Stimulated activated naive CD4-positive, alpha-beta T cell (primary cell): ENCODE data around the gene CEP85.
A peak's percentile ranks its signal among the peaks of the same experiment; 100 is the strongest.
"Not testable (repeated sequence)": the region's sequence is repeated elsewhere in the genome, so short reads cannot be mapped to it uniquely, and the experiment has no call there.

Experiments
- DNase-seq, 6 experiments: peaks; one replicate each; lab custom pipeline; 2025; lab: John Stamatoyannopoulos, UW

CEP85 gene

DNA sequence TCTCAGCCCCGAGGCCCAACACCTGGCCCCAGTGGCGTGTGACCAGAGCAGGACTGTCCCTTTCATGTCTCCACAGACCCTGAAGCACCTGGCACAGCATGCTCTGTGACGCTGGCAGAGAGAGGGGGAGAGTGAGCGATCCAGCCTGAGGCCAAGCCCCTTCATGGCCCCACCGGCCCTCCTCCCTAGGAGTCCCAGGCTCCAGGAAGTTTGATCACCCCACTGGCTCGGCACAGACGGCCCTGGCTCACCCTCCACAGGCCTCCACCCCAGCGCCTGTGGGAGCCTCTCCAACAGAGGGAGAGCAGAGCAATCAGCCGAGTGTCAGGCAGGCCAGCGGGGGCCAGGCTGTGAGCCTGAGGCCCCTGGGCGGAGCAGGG lies 56.9 kb downstream of the CEP85 start:
- DNase-seq, result no peak

DNA sequence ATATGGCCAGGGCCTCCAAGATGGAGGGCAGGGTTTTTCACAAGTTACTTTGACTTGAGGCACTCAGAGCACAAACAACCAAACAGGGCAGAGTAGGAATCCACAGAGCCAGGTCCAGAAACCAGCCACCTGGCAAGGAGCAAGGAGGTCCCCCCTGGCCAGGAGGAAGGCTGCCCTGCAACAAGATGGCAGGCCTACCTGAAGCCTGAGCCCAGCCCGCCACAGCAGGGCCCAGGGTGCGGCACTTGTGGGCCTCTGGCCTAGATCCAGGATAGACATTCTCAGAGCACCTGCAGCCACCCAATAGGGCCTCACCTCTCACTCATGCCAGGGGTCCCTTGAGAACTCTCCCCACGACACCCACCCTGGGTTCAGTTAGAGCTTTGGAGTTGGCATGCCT lies 57.4 kb downstream of the CEP85 start:
- no peak for DNase-seq

DNA sequence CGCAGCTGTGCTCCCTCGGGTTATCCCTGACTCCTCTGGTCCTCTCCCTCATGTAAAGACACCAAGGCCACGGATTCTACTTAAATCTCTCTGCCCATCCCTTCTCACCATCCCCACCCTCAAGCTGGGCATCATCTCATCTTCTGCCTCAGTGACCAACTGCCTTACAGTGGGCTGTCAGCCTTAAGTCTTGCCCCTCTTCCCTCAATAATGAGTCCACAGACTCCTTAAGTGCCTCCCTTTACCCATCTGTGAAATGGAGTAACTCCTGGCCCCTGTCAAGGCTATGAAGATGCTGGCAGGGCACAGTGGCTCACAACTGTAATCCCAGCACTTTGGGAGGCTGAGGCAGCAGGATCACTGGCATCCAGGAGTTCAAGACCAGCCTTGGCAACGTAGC lies 57.9 kb downstream of the CEP85 start:
- DNase-seq, result no peak

DNA sequence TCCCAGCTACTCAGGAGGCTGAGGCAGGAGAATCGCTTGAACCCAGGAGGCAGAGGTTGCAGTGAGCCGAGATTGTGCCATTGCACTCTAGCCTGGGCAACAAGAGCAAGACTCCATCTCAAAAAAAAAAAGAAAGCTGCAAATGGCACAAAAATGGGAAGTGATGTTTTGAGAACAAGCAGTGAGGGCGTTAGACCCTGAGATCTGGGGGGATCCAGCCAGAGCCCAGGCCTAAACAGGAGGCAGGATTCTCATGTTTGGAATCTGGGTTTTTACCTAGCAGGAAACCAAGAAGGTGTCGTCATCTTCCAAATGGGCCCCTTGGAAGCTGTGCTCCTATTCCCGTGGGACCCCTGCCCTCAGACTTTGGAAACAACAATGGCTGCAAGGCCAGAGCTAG lies 58.7 kb downstream of the CEP85 start:
- not testable (repeated sequence) for DNase-seq

DNA sequence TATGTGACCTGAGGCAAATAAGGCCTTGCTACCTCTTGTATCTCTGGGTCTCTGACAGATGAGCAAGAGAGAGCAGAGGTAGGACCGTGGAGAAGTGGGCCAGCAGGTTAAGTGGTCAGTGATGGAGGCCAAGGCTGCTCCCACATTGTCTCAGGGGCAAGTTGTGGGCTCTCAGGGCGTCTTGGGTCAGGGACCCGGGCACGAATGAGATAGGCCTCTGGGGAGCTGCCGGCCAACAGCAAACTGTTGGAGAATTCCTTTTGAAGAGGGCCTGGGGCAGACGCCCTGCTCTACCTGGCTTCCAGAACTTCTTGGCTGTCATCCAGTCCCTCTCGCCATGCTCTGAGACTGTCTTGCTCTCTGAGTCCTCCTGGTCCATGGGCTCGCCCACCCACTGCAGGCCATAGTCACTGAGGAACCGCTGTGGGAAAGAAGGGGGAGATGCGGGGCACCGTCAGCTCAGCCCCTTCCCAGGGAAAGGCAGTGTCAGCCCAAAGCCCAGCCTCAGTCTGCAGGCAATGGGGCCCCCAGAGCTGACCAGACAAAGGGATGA lies 60.0 kb downstream of the CEP85 start:
- DNase-seq, result no peak

DNA sequence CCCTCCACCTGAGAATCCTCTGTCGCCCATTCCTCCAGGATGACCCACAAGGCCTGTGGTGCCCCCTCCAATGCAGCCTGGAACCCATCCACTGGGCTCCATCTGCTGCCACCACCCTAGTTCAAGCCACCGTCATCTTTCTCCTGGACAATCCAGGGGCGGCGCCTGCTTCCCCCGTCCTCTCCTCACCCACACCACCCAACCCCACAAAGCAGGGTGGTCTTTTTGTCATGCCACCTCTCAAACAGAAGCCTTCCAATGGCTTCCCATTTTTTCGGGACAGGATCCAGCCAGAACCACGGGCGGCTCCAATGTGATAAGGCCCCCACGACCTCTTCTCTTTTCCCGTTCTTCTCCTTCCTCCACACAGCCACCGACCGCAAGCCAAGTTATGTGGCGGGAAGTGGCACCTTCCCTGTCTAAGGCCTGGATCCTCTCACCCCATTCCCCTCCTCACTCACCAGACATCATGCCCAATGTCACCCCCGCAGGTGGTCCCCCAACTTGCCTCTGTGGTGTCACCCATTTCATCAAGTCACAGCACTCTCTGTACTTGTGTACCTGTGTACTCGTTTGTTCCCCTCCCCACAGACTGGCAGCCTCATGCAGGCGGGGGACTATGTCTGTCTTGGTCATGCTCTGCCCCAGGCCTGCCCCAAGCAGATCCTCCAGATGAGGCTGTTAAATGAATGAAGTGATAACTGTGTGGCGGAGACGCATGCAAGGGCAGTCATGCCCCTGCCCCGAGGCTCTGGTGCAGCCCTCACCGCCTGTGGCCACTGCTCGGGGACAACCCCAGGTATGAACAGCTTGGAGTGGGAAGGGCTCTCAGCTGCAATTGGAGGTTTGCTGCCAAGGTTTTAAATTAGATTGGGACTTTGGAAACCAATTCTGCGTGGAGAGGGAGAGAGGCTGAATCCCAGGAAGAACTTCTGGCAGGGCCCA lies 61.5 kb downstream of the CEP85 start:
- DNase-seq, result no peak

DNA sequence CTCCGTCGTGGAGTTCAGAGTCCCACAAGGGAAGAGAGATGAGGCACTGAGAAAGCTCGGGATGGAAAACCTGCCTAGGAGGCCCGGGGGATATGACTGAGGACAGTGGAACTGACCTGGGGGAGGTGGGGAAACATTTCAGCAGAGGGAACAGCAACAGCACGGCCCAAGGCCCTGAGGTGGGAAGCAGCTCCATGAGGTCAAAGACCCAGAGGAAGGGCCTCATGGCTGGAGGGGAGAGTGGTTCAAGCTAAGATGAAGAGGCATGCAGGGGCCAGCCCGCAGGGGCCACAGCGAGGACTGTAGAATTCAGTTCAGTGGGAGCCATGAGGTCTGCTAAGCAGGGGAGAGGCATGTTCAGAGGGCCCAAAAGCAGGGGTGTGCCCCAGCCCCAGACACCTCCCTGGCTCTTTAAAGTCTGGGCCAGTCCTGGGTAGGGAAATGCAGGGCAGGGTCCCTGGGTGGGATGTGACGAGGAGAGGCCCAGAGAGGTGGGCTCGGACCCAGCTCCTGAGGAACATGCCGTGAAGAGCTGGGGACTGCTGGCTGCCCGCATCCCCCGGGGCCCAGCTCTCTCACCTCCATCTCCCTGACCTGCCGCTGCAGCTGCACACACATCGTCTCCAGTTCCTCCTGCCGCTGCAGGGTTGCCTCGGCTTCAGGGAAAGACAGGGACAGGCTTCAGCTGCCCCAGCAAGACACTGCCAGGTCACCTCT lies 62.5 kb downstream of the CEP85 start:
- no peak for DNase-seq

DNA sequence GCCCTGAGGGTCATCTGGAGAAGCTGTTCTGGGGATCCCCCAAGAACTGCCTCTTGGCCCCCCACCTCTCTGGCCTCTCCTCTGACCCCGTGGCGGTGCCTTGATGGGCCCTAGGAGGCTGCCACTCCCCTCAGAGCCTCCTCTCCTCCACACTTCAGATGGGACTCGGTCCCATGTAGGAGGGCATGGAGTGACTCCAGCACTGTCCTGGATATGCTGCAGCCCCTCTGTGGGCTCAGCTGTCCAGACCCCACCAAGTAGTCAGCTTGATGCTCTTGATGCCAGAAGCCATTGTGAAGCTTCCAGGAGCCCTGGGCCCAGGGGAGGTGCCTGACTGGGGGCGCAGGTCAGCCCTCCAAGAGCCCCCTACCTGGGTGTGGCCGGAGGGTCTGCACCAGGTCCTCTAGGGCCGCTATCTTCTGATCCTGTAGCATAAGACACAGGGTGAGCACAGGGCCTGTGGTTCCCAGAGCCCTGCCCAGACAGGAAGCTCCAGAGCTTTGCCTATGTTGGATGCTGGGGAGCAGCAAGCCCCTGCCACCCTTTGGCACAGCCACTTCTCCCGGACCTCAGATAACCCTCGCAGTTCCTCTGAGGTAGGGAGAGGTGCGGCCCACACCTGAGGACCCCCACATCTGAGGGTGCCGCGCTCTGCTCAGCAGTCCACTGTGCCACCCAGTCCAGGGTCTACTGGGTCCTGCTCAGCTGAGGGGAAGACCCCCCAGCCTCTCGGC lies 63.2 kb downstream of the CEP85 start:
- DNase-seq, result no peak

DNA sequence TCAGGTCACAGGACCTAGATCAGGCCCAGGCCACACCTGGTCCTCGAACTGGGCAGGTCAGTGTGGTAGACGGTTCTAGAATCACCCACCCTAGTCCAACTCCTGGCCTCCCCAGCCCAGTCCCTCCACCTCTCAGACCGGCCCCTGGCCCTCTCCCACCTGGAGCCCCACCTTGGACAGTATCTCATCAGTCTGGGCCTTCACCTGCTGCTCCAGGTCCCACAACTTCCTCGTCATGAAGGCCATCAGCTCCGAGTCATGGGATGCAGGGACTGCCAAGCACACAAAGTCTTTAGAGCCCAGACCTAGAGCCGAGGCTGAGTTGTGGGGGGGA lies 63.8 kb downstream of the CEP85 start:
- DNase-seq, result no peak

DNA sequence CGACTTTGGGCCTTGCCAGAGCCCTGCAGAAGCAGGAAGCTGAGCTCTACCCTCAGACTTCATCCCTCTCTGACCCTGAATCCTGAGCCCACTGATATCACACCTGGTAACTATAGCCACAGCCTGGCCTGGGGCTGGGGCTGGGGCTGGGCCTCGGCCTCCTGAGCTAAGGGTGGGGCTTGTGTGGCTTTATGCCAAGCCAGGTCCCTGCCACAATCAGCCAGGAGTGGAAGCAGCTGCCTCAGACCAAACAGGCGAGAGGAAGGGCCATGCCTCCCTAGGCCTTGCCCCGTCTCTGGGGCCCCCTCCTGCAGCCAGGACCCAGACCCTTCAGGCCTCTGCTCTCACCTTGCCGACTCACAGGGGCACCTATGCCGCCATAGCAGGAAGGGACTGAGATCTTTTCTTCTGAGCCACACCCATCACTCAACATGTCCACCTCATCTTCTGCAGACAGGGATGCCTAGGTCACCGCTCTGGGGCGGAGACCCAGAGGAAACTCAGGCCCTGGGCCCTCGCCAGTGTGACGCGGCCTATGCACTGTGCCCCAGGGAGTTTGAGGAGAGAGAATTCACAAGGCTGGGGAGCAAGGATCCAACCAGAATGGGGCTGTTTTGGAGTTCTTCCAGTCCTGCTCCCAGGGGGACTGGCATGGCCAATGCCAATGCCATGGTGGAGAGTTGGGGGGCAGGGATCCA lies 66.7 kb downstream of the CEP85 start:
- no peak for DNase-seq

DNA sequence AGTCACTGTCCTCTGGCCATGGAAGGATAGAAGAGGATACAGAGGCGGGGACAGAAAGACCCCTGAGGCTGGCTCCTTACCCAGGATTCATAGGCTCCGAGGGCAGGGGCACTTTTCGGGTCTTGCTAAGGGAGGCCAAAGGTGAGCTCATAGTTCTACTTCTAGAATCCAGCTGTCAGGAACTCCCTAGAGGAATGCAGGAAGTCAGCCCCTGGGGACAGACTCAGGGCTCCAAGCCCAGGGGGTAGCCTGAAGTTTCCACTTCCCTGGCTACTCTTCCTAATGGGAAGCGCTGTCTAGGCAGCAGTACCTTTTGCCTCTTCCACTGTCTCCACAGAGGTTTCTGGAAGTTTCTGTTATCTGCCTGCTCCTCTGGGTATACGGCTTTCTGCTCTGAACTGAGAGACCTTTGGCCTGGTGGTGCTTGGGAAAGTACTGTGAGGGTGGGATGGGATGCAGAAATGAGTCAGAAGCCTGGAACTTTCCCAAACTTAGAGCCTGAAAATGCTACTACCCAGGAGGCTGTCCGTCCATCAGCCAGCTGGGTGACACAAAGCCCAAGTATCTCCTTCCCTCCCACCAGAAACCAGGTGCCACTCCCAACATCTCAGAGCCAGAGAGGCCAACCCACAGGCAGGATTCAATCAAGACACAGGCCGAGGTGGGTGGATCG lies 68.9 kb downstream of the CEP85 start:
- no peak for DNase-seq

DNA sequence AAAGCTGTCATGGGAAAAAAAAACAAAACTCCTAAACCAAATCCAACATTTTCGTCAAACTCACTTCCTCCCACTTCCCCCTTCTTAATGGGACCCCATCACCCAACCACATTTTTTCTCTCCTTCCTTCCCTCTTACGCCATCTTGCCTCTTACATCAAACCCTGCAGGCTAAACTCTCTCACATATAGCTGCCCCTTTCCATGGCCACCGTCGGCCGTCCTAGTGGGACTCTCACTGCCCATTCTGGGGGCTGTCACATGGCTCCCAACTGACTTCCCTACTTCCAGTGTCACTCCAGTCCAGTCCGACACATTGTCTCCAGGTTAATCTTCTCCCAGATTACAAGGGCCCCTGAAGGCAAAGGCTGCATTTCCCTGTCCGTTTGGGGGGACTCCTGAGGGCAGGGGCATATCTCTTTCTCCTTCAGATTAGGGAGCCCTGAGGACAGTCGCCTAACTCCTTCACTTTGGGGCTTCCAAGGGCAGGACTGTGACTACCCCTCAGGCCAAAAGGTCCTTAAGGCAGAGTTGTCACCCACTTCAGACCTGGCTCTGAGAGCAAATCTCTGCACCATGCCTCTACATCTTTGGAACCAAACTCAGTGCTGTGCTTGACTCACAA lies 71.8 kb downstream of the CEP85 start:
- no peak for DNase-seq

DNA sequence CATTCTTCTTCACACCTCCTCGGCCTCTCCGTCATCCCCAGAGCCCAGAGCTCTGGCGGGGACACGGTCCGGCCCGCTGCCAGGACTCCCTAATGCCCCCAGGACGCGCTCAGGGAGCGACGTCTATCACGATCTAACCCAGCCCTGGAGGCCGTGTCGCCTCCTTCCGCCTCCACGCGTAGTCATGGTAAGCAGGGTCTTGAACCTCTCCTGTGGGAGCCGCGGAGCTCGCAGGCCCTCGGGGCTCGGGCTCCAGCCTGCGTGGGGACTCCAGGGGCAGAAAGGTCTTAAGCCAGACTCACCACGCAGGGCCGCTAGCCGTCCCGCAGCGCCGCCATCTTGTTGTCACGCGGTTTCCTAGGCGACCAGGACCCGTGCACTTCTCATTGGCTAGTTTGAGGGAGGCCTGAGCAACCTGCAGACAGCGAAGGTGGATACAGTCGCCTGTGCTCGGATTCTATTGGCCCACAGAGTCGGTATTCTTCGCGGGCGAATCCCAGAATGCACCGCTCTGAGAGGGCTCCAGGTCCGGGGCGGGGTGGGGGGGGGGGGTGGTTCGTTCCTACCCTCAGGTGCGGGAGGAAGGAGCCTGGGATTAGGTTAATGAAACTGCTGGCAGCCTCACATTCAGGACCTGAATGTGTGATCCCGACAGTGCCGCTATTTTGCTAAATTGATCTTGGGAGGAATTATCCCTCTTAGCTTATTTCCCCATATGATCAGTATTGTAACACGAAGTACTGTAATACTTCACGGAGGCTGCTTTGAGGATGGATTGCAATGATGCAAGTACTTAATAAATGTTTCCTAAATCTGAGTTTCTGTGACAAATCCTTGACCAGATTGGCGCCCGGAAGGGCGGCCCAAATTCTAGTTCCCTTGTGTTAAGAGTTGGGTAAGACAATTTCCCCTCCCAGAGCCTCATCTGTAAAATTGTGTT lies 72.6 kb downstream of the CEP85 start, which contains the start of gene UBXN11:
Gene UBXN11 (minus strand): TSS at position 347 of the 940 bp plus-strand sequence. CDS start 3,753 bp downstream, outside the sequence.
- DNase-seq, result peak; percentile 84 to 94 (median 89)

DNA sequence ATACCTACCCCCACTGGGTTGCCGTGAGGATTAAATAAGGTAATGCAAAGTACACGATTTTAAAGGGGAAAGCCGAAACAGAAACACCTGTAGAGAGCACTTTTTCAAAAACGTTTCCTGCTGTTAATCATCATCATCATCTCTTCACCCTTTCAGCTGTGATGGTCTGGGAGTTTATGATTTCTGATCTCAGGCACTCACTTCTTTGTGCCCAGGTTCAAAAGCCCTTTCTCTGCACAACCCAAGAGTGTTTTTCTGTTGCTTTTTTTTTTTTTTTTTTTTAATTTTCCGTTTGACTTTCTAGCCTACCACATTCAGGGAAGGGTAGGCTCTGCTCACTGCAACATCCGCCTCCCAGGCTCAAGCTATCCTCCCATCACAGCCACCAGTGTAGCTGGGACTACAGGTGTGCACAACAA lies 73.4 kb downstream of the CEP85 start:
- peak in 5 of 6 experiments; percentile 39 to 87 (median 57) for DNase-seq

DNA sequence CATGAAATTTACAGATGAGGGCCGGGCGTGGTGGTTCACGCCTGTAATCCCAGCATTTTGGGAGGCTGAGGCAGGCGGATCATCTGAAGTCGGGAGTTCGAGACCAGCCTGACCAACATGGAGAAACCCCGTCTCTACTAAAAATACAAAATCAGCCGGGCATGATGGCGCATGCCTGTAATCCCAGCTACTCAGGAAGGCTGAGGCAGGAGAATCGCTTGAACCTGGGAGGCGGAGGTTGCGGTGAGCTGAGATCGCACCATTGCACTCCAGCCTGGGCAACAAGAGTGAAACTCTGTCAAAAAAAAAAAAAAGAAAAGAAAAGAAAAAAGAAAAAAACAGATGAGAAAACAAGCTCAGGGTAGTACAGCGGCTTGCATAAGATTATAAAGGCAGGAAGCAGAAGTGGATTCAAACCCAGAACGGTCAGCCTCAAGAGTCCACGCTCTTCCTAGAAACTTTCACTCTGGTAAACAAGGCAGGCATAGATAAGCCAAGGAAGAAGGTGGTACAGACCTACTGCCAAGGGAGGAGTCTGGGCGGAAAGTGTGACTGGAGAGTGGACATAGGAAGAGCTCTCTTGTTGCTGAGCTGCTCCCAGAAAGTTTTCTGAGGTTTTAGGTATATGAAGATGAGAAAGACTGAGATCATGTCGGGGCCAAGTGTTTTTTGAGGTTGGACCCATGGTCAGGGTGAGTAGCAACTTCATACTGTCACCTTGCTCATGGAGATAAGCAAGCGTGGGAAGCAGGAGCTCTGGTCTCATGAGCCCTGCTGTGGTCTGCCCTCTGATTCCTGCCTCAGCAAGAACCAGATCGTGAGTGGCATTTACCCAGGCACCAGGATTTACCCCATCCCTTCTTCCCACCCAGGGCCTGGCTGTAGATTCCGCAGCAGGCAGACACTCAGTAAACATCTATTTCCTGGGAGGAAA lies 74.2 kb downstream of the CEP85 start:
- DNase-seq, result peak in 2 of 6 experiments; percentile 28 to 46

DNA sequence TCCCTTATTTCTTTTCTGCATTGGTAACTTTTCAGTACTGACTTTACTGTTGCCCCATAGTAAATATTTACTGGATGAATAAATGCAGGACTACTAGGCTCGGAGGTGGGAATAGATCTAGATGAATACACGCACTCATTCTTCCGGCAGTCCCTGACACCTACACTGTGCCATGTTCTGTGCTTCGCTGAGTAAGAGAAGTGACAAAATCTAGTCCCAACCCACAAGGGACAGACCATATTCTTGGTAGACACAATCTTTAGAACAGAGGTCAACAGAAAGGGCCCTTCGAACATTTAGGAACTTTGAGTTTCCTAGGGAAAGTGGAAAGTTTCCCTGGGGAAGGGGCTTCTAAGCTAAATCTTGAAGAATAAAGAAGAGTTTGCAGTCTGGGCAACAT lies 80.5 kb downstream of the CEP85 start:
- no peak for DNase-seq

DNA sequence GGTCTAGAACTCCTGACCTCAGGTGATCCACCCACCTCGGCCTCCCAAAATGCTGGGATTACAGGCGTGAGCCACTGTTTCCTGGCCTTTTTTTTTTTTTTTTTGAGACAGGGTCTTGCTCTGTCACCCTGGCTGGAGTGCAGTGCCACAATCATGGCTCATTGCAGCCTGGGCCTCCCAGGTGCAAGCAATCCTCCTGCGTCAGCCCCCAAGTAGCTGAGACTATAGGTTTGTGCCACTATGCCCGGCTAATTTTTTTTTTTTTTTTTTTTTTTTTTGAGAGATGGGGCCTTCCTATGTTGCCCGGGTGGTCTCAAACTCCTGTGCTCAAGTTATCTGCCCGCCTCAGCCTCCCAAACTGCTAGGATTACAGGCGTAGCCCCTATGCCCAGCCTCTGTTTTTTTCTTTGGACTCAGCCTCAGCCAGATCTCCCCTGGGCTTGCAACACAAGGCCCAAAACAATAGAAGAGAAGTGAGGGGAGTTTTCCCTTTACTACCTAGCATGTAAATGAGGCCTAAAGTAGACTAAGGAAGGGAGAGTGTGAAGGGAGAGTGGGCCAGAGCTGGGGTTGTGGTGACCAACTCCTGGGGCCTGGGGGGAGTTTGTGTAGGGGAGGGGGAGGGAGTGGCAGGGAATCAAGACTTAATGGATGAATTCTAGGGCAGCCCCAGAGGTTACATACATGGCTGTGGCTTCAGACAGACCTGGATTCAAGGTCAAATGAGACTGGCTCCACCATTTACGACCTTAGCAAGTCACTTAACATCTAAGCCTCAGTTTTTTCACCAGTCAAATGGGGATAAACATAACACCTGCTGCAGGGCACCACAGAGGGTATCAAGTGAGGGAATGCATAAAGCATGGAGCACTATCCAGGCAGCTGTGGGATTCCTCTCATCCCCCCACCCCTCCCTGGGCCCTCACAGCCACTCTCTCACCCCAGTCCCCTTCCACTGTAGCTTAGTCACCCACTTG lies 82.2 kb downstream of the CEP85 start:
- DNase-seq, result no peak
